ENCODE results near the gene CDK5RAP2.

Gene CDK5RAP2

DNA sequence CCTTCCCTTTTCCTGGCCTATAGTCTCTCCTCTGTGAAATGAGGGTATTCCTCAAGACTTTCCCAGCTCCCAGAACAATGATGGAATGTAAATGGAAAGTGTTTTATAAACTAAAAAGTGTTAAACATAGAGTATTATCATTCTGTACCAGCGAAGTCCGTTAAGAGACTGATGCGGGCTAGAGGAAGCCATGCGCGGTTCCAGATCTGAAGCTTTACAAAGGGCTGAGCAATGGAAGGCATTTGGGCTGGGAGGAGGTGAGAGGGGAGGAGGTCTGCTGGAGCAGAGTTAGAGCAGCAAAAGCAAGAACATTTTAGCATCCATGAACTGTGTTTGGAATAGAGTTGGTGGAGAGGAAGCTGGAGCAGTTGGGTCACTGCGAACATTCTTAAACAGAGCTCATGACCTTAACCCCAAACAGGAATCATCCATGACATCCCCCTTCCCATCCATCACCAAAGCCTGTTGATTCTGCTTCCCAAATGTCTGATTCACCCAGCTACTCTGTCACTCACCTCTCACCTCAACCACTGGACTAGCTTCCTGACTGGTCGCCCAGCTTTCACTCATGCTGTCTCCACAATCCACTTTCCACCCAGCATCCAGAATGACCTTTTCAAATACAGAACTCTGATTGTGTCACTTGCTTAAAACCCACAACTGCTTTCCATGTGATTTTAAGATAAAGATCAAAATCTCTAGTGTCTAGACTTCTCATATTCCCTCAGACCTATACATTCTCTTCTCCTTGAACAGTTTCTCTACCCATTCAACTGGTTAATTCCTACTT is 37.1 kb downstream of the CDK5RAP2 start:
- TF ChIP-seq, protein P1, sequence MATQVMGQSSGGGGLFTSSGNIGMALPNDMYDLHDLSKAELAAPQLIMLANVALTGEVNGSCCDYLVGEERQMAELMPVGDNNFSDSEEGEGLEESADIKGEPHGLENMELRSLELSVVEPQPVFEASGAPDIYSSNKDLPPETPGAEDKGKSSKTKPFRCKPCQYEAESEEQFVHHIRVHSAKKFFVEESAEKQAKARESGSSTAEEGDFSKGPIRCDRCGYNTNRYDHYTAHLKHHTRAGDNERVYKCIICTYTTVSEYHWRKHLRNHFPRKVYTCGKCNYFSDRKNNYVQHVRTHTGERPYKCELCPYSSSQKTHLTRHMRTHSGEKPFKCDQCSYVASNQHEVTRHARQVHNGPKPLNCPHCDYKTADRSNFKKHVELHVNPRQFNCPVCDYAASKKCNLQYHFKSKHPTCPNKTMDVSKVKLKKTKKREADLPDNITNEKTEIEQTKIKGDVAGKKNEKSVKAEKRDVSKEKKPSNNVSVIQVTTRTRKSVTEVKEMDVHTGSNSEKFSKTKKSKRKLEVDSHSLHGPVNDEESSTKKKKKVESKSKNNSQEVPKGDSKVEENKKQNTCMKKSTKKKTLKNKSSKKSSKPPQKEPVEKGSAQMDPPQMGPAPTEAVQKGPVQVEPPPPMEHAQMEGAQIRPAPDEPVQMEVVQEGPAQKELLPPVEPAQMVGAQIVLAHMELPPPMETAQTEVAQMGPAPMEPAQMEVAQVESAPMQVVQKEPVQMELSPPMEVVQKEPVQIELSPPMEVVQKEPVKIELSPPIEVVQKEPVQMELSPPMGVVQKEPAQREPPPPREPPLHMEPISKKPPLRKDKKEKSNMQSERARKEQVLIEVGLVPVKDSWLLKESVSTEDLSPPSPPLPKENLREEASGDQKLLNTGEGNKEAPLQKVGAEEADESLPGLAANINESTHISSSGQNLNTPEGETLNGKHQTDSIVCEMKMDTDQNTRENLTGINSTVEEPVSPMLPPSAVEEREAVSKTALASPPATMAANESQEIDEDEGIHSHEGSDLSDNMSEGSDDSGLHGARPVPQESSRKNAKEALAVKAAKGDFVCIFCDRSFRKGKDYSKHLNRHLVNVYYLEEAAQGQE (IDR thresholded peaks at IDR 0.05; ENCODE audit: insufficient read depth in 1 of 2, low read depth in 2 of 2, low read length in 2 of 2), result no peak
- TF ChIP-seq TAF1 (IDR thresholded peaks at IDR 0.05; ENCODE audit: borderline replicate concordance, insufficient read depth, low read length) (no peak), SIN3A (IDR thresholded peaks at IDR 0.05; ENCODE audit: borderline replicate concordance, insufficient read depth, low read length) (no peak), POLR2AphosphoS5 (IDR thresholded peaks at IDR 0.05; ENCODE audit: low read depth, low read length) (no peak), FOXP2 (optimal IDR thresholded peaks at IDR 0.05; ENCODE audit: borderline replicate concordance, extremely low read depth, extremely low read length, insufficient read depth) (no peak)

DNA sequence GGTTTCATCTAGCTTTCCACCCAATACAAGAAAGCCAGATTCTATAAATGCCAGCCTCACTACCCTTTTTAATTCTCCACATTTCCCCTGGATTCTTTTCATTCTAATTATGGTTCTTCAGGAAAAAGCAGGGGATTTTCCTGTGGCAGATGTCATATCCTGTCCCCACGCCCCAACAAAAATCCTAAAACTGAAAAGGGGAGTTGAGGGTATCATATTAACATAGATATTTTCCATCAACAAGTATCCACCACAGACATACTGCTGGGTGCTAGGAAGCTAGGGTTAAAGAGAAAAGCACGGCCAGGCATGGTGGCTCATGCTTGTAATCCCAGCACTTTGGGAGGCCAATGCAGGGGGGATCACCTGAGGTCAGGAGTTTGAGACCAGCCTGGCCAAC is 38.0 kb downstream of the CDK5RAP2 start:
- TF ChIP-seq, protein P1 (IDR thresholded peaks at IDR 0.05; ENCODE audit: insufficient read depth in 1 of 2, low read depth in 2 of 2, low read length in 2 of 2), result no peak
- TF ChIP-seq FOXP2 (optimal IDR thresholded peaks at IDR 0.05; ENCODE audit: borderline replicate concordance, extremely low read depth, extremely low read length, insufficient read depth) (no peak), TAF1 (IDR thresholded peaks at IDR 0.05; ENCODE audit: borderline replicate concordance, insufficient read depth, low read length) (no peak), POLR2AphosphoS5 (IDR thresholded peaks at IDR 0.05; ENCODE audit: low read depth, low read length) (no peak), SIN3A (IDR thresholded peaks at IDR 0.05; ENCODE audit: borderline replicate concordance, insufficient read depth, low read length) (no peak)

DNA sequence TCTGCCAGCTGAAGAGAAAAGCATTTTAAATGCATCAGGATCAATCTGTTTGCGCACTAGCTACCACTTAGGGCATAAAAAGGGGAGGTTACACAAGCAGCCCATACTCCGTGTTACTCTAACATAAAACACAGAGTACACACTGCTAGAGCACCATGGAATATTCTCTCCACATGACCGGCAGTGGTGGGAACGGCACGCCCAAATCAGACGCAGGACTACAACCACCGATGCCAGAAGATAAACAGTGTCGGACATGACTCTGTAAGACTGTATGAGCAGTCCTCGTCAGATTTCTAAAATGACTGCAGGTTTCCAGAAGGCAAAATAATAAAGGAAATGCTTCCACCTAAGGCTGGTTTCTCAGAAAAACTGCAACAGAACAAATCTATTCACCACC is 40.0 kb downstream of the CDK5RAP2 start:
- TF ChIP-seq FOXP2 (optimal IDR thresholded peaks at IDR 0.05; ENCODE audit: borderline replicate concordance, extremely low read depth, extremely low read length, insufficient read depth), result no peak

DNA sequence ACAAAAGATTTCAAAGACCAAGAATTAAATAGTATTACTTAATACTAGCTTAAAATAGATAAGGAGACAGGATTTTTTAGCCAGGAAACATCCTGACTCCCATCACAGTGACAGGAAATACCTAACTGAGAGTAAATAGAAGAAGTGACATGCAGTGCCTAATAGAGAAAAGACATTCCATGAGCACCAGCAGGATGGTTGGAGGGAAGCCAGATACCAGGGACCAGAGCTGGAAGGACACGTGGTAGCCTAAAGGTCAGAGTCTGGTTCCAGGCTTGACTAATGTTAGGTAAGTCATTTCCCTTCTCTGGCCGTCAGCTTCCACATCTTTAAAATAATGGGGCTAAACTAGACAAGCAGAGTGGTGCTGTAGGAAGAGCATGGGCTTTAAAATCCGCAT is 41.6 kb downstream of the CDK5RAP2 start:
- TF ChIP-seq POLR2AphosphoS5 (IDR thresholded peaks at IDR 0.05; ENCODE audit: low read depth, low read length) (no peak), SIN3A (IDR thresholded peaks at IDR 0.05; ENCODE audit: borderline replicate concordance, insufficient read depth, low read length) (no peak), FOXP2 (optimal IDR thresholded peaks at IDR 0.05; ENCODE audit: borderline replicate concordance, extremely low read depth, extremely low read length, insufficient read depth) (no peak), TAF1 (IDR thresholded peaks at IDR 0.05; ENCODE audit: borderline replicate concordance, insufficient read depth, low read length) (no peak)
- TF ChIP-seq, protein P1 (IDR thresholded peaks at IDR 0.05; ENCODE audit: insufficient read depth in 1 of 2, low read depth in 2 of 2, low read length in 2 of 2), result no peak

DNA sequence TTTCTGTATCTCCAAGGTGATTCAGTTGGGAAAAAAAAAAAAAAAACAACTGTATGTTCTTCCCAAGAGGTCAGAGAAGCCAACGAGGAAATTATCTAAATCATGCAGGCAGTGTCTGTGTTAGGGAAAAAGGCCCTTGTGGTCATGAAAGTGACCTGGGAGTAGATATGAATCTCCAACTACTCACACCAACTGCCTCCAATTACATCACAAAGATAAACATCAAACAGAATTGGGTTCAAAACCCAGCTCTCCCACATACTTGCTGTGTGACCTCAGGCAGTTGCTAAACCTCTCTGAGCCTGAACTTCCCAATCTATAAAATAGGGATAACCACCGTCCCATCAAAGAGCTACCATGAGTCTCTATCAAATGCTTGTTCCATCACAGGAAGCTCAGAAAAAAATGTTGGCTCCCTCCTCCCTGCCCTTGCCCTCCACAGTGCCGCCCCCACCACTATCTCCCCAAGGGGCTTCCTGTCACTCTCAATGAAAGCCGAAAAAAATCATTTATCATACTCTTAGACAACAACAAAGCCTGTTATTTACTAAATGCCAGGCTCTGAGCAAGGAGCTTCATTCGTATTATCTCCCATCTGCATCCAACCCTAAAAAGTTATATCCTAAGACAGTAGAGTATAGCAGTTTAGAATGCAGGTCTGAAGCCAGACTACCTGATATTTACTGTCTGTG is 42.9 kb downstream of the CDK5RAP2 start:
- TF ChIP-seq FOXP2 (optimal IDR thresholded peaks at IDR 0.05; ENCODE audit: borderline replicate concordance, extremely low read depth, extremely low read length, insufficient read depth), result no peak
- no peak for TF ChIP-seq SIN3A (IDR thresholded peaks at IDR 0.05; ENCODE audit: borderline replicate concordance, insufficient read depth, low read length)
- no peak for TF ChIP-seq POLR2AphosphoS5 (IDR thresholded peaks at IDR 0.05; ENCODE audit: low read depth, low read length)
- no peak for TF ChIP-seq TAF1 (IDR thresholded peaks at IDR 0.05; ENCODE audit: borderline replicate concordance, insufficient read depth, low read length)
- TF ChIP-seq, protein P1 (IDR thresholded peaks at IDR 0.05; ENCODE audit: insufficient read depth in 1 of 2, low read depth in 2 of 2, low read length in 2 of 2), result no peak

All from PFSK-1 (cell line).